Caki2 (cell line): Measurements from ENCODE around the gene GPX4. TPM values are rescaled to one million over a fixed set of nuclear protein-coding genes. Genes with fewer than 3 reads are reported as not detected.
A peak's percentile ranks its signal among the peaks of the same experiment; 100 is the strongest.

ENCODE experiments used
- DNase-seq: peaks from one replicate; pipeline ENCODE4 v3.0.0-alpha.2; 2015; ENCODE audit warnings: low read depth
- in situ Hi-C: cut with HindIII; loops from 2 replicates; pipeline ENCODE4 v1.10.0; 2016; ENCODE audit warnings: low sequenced_read_pairs, low pct_unique_long_range_greater_than_20kb, mixed read lengths
- total RNA-seq: library from RNA; depleted of rRNA; stranded (reverse); fragments of >200 nt; shearing (Covaris generic); gene quantifications from 2 replicates; pipeline ENCODE4 v1.2.3, GENCODE V29; 2014; ENCODE audit warnings: low replicate concordance

GPX4 gene
- total RNA-seq, 1 experiment from 2014 or later = 693 TPM

DNA sequence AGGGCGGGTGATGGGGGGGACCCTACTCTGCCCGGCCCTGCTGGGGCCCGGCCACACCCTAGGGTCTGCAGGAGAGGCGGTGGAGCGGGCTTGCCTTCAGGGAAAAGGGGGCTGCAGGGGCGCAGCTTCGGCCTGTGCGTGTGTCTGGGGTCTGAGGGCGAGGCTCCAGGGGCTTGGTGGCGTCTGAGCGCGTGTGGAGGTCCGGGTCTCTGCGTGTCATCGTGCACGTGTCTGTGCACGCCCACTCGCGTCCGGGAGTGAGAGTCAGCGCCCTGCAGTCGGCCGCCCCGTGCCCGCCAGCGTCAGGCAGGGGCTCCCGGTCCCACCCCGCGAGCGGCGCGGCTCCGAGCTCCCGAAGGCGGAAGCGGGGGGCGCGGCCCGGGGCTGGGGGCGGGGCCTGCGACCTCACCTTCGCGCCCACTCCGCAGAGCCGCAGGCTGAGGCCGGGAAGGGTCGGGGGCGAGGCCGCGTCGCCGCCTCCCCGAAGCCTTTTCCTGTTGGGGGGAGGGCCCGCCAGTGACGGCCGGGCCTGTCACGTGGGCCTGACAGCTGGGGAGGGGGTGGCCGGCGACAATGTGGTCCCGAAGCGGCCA lies 37.0 kb upstream of the GPX4 start, which contains the start of gene ARHGAP45:
Gene ARHGAP45, plus strand, starts transcription at position 420 of the 593 bp plus-strand sequence. CDS start 239 bp downstream, outside the sequence.
- in situ Hi-C loops = no loop called here
- DNase-seq = no peak

DNA sequence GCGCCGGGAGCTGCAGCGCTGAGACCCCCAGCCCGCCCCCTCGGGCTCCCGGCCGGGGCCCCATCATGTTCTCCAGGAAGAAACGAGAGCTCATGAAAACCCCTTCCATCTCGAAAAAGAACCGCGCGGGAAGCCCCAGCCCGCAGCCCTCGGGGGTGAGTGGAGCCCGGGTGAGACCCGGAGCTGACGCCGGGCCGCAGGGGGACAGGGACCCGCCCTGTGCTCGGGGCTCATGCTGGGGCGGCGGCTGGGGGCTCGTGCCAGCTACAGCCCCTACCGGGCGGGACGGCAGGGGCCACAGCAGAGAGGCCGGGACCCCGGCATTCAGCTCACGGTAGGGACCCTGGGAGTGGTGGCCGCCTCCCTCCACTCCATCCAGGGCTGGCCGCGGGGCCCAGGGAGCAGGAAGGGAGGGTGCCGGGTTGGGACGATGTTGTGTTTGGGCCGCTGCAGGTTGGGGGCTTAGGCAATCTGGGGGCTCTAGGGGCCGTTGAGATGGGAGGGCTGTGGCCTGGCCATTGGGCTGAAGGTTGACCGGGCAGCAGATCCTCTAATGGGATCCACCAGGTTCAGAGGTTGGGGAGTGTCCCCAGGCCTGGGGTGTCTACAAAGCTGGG lies 36.3 kb upstream of the GPX4 start:
- in situ Hi-C loops = no loop called here

DNA sequence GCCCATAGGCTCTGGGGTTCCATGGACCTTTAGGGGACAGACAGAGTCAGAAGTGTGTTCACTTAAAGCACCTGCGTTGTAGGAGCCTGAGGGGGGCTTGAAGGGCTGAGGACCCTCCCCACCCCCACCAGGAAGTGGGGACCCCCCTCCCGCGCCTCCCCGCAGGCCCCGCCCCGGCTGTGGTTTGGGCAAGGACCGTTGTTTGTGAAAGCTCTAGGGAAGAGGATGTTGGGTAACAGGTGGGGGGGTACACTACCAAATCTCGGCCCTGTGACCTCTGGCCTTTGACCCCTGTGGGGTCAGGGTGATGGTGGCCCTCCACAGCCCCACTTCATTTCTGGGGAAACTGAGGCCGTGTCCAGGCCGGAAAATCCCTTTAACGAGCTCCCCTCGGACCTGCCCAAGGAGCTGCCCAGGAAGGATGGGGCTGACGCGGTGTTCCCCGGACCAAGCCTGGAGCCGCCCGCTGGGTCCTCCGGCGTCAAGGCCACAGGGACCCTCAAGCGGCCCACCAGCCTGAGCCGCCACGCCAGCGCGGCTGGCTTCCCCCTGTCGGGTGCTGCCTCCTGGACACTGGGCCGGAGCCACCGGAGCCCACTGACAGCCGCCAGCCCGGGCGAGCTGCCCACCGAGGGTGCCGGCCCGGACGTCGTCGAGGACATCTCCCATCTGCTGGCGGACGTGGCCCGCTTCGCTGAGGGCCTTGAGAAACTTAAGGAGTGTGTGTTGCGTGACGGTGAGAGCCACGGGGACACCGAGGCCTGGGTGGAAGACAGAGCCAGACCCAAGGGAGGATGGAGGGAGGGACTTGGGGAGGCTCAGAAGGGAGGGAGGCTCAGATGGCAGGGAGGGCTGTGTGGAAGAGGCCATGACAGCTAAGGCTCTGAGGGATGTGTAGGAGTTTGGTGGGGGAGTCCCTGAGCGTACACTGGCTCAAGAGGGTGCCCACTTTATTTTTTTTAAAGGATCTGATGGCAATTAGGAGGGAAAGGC lies 35.5 kb upstream of the GPX4 start:
- in situ Hi-C loops = no loop called here

More for the DNA sequence above, 36.3 kb upstream of the GPX4 start:
- DNase-seq = no peak

DNA sequence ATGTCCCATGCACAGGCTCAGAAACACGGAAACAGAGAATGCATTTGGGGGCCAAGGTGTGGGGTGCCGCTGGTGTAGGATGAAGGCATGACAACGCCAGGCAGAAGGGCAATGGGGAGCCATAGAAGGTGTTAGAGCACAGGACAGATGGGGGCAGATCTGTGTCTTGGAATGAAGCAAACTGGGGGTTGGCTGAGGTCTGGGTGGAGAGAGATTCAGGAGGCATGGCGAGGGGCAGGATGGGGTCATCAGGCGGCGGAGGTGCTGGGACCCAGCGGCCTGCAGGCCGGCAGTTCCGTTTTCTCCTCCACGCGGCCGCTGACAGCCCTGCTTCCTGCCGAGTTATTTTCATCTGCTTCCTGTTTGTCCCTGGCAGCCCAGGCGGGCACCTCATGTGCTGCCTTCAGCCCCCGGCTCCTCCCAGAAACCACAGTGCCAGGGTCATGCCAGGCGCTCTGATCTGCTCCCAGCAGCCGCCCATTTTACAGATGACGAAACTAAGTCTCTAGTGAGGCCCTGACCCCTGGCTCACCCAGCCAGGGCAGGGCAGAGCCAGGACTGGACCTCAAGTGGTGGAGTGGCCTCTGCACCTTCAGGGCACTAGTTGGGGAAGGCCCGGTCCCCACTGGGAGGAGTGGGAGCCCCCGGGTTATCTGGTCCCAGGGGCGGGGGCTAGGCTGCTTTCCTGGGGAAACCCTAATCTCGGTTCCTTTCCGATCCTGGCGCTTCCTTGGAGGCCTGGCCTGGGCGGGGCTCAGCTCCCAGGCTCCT lies 34.6 kb upstream of the GPX4 start:
- in situ Hi-C loops = no loop called here
- no peak for DNase-seq

More for the DNA sequence above, 35.5 kb upstream of the GPX4 start:
- no peak for DNase-seq

DNA sequence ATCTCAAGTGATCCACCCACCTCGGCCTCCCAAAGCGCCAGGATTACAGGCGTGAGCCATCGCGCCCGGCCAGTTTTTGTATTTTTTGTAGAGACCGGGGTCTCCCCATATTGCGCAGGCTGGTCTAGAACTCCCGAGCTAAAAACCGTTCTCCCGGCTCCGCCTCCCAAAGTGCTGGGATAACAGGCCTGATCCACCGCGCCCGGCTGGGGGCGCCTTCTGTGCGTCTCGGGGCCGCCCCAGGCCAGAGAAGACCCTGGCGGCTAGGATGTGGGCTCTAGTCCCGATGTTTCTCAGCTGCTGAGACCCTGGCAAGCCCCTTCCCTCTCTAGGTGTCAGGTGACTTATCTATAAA lies 33.2 kb upstream of the GPX4 start:
- in situ Hi-C loops = no loop called here

DNA sequence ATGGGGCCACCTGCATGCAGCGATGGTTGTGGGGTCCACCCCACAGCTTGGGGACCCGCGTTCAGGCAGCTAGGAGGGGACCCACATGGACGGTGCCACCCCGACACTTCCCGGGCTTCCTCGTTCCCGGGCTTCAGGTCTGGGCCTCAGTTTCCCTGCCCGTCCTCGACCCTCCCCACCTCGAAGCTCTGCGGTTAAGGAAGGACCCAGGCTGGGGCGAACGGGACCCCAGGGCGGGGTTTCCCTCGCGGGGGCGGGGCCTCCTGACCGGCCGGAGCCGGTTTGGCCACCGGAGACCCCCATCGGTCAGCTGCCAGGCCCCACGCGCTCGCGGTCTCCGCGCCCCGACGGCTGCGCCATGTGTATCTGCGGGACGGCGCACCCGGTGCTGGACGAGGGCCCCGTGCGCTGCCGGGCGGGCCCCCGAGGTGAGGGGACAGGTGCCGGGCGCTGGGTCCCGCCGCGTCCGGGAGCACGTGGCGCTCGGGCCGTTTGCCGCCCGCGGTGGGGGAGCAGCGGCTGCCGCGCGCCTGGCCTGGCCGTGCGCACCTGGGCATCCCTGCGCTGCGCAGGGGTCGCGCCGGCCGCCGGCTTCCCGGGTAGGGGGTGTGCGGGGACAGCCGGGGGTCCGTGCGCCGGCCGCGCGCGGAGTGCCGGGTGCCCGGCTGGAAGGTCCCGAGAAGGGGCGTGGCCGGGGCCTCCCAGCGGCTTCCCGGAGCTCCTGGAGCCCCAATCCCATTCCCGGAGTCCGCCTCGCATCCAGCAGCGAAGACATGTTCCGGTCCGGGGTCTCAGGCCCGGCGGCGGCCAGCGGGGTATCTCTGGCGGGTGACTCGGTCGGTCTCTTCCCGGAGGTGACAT lies 32.6 kb upstream of the GPX4 start:
- in situ Hi-C loops = no loop called here
- DNase-seq = no peak

More for the DNA sequence above, 33.2 kb upstream of the GPX4 start:
- DNase-seq = no peak

DNA sequence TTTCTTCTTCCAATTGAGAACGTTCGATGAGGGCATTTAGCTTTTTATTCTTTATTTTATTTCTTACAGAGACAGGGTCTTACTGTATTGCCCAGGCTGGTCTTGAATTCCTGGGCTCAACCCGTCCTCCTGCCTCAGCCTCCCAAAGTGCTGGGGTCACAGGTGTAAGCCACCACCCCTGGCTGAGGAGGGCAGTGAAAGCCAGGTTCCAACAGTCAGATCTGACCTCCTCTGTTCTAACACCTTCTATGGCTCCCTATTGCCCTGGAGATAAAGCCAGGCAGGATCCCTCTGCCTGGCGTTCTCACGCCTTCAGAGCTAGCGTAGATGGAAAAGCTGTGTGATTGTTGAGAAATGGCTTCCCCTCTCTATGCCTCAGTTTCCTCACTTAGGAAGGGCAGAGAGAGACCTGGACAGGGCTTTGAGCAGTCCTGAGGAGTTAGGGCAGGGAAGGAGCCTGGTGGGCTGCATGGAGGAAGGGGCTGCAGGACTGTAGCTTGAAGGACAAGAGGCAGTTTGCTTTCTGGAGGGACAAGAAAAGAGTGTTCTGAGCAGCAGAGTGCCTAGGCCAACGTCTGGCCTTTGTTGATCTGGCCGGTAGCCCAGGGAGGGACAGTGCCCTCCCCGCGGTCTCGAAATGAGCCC lies 31.3 kb upstream of the GPX4 start:
- in situ Hi-C loops = no loop called here
- DNase-seq = no peak

DNA sequence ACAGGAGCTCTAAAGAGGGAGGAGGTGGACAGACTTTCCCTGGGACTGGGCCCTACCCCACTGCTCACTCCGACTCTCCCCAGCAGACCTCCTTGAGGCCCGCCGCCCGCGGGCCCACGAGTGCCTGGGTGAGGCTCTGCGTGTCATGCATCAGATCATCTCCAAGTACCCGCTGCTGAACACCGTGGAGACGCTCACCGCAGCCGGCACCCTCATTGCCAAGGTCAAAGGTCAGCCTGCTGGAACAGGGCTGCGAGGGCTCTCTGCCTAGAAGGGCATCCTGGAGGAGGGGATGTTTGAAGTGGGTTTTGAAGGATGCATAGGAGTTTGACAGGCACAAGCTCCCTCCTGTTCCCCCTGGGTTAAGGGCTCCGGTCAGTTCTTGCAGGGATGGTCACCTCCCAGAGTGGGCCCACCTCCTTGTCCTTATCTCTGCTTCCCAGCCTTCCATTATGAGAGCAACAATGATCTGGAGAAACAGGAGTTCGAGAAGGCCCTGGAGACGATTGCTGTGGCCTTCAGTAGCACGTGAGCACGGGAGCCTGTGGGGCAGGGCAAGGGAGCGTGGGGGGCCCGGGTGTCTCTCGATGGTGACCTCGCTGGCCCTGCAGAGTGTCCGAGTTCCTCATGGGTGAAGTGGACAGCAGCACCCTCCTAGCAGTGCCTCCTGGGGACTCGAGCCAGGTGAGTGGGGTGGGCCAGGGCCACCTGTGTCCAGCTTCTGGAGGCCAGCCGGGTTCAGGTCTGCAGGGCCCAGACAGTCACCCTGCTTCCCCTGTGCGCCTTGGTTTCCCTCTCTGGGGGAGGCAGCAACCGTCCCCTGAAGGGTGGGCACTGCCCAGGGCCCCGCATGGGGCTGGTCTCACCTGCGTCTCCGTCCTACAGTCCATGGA lies 30.5 kb upstream of the GPX4 start:
- no peak for DNase-seq
- in situ Hi-C loops = no loop called here

DNA sequence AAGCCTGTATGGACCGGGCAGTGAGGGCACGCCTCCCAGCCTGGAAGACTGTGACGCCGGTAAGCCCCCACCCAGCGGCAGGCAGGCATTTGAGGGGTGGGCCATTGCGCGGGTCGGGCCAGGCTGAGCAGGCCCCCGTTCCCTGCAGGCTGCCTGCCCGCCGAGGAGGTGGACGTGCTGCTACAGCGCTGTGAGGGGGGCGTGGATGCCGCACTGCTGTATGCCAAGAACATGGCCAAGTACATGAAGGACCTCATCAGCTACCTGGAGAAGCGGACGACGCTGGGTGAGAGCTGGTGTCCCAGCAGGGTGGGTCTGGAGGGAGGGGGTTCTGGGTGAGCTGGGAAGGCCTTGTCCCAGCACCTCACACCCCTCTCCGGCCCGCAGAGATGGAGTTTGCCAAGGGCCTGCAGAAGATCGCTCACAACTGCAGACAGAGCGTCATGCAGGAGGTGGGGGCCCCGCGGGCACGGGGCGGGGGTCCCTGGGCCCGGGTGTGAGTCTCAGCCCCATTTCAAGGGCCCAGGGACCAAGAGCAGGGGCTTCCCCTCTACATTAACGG lies 29.8 kb upstream of the GPX4 start:
- no peak for DNase-seq
- in situ Hi-C loops = no loop called here

DNA sequence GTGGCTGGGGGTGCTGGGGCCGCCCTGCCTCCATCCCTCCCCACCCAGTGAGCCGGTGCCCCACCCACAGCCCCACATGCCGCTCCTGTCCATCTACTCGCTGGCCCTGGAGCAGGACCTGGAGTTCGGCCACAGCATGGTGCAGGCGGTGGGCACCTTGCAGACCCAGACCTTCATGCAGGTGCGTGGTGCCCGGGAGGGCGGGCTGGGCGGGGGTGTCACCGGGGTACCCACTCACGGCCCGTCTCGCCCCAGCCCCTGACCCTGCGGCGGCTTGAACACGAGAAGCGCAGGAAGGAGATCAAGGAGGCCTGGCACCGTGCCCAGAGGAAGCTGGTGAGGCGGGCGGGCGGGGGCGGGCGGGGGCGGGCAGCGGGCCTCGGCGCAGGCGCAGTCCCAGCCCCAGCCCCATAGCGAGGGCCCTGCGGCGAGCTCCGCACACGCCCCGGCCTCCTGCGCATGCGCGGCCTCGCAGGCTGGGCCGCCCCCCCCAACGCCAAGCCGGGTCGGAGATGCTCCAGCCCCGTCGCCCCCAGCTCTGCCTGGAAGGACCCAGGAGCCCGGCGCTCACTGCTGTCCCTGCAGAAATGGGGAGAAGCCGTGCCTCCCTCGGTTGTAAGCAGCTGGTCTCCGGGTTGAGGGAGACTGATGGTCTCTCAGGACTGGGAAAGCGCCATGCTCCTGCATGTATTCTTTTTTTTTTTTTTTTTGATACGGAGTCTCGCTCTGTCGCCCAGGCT lies 29.1 kb upstream of the GPX4 start:
- in situ Hi-C loops = no loop called here
- DNase-seq = peak; percentile 53

DNA sequence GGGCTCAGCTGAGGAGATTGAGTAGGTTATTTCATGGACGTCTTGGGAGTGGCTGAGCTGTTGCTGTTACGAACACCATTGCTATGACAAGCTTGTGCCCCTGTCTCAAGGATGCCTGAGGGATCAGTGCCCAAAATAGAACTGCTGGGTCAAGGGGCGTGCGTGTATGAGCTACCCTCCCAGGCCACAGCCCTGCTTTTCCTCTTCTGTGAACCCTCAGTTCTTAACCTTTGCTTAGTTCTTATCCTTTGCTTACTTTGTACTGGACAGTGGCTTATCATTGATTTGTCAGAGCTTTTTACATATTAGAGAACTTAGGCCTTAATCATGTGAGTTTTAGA lies 27.8 kb upstream of the GPX4 start:
- in situ Hi-C loops = no loop called here
- no peak for DNase-seq

DNA sequence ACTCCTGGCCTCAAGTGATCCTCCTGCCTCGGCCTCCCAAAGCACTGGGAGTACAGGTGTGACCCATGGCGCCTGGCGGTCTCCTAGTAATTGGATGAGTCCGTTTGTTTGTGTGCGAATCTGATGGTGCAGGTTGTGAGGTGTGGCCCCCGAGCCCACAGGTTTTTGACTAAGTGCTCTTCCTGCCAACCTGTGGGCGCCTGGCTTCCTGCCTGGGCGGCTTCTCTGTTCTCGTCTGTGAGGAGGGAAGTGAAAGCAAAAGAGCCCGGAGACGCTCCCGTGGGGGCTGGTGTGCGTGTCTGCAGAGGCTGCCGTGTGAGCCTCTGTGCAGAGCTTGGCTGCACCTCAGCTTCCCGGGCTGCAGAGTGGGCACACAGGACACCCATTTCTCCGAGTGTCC lies 26.8 kb upstream of the GPX4 start:
- in situ Hi-C loops = no loop called here
- no peak for DNase-seq

DNA sequence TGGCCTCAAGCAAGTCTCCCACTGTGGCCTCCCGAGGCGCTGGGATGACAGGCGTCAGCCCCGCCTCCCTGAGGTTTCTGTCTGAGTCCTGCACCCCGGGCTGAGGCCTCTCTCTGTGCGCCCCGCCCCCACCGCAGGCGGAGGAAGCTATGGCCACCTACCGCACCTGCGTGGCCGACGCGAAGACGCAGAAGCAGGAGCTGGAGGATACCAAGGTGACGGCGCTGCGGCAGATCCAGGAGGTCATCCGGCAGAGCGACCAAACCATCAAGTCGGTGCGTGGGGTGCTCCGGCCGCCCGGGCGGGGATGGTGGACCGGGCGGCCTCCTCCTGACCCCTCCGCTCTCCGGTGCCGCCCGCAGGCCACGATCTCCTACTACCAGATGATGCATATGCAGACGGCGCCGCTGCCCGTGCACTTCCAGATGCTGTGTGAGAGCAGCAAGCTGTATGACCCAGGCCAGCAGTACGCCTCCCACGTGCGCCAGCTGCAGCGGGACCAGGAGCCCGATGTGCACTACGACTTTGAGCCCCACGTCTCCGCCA lies 24.2 kb upstream of the GPX4 start:
- in situ Hi-C loops = no loop called here
- DNase-seq = no peak

DNA sequence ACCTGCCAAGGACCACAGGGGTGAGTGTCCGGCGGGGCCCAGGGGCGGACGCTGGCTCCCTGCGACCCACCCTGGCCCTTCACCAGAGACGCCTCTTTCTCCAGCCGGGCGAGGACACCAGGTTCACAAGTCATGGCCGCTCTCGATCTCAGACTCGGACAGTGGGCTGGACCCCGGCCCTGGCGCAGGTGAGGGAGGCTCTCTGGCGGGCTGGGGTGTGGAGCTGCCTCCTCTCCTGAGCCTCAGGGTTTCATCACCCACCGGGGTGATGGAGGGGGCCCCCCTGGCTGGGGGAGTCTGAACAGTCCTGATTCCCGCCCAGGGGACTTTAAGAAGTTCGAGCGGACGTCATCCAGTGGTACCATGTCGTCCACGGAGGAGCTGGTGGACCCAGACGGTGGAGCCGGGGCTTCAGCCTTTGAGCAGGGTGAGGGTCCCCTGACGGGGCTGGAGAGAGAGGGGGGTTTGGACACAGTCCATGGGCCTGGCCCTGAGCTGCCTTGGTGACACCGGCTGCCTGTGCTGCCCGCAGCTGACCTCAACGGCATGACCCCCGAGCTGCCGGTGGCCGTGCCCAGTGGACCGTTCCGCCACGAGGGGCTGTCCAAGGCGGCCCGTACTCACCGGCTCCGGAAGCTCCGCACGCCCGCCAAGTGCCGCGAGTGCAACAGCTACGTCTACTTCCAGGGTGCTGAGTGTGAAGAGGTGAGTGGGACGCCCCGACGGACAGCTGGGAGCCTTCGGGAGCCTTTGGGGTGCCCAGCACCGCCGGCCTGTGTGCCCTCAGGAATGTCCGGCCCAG lies 23.2 kb upstream of the GPX4 start:
- no peak for DNase-seq
- in situ Hi-C loops = no loop called here
